ENCODE results near the gene ARHGAP42. TPM values are rescaled to one million over a fixed set of nuclear protein-coding genes. Genes with fewer than 3 reads are reported as not detected.

ARHGAP42 gene
- total RNA-seq, 1 donor from 2014 or later: 21.6 TPM

- H3K4me3 Mint-ChIP-seq: no peak overlapping the region
- DNase-seq (ENCODE audit: low read depth, low spot score): no peak
- H3K27me3 Mint-ChIP-seq (ENCODE audit: low read depth): no peaks in the 10 kb centered on the region
- H3K4me1 Mint-ChIP-seq: peaks cover 16% of the 10 kb centered on the region
- no peaks in the 10 kb centered on the region for H3K36me3 Mint-ChIP-seq (ENCODE audit: low read depth)
- no peaks in the 10 kb centered on the region for H3K9me3 Mint-ChIP-seq
- TF ChIP-seq CTCF (conservative IDR thresholded peaks at IDR 0.05): peak; percentile 83
- no peak overlapping the region for H3K27ac Mint-ChIP-seq (ENCODE audit: unreplicated experiment)
Observed at GRCh38 chr11:100930185-100930778, 243.2 kb downstream of the ARHGAP42 start.

- peak; percentile 66 for TF ChIP-seq CTCF (conservative IDR thresholded peaks at IDR 0.05)
- no peak overlapping the region for H3K4me3 Mint-ChIP-seq
- no peaks in the 10 kb centered on the region for H3K27me3 Mint-ChIP-seq (ENCODE audit: low read depth)
- no peak overlapping the region for H3K27ac Mint-ChIP-seq (ENCODE audit: unreplicated experiment)
- H3K9me3 Mint-ChIP-seq: no peaks in the 10 kb centered on the region
- no peaks in the 10 kb centered on the region for H3K36me3 Mint-ChIP-seq (ENCODE audit: low read depth)
- H3K4me1 Mint-ChIP-seq: peaks cover 12% of the 10 kb centered on the region
- DNase-seq (ENCODE audit: low read depth, low spot score): no peak
Observed at GRCh38 chr11:100932474-100933100, 245.5 kb downstream of the ARHGAP42 start.

GRCh38 chr11:100936781-100937180 is 249.7 kb downstream of the ARHGAP42 start:
- TF ChIP-seq CTCF (conservative IDR thresholded peaks at IDR 0.05): no peak
- H3K27ac Mint-ChIP-seq (ENCODE audit: unreplicated experiment): no peak overlapping the region
- no peaks in the 10 kb centered on the region for H3K27me3 Mint-ChIP-seq (ENCODE audit: low read depth)
- no peak for DNase-seq (ENCODE audit: low read depth, low spot score)
- H3K4me3 Mint-ChIP-seq: no peak overlapping the region
- H3K9me3 Mint-ChIP-seq: no peaks in the 10 kb centered on the region
- peaks cover 10% of the 10 kb centered on the region for H3K4me1 Mint-ChIP-seq
- H3K36me3 Mint-ChIP-seq (ENCODE audit: low read depth): peaks cover 8% of the 10 kb centered on the region

- no peak overlapping the region for H3K27ac Mint-ChIP-seq (ENCODE audit: unreplicated experiment)
- H3K4me3 Mint-ChIP-seq: no peak overlapping the region
- H3K27me3 Mint-ChIP-seq (ENCODE audit: low read depth): no peaks in the 10 kb centered on the region
- peaks cover 10% of the 10 kb centered on the region for H3K4me1 Mint-ChIP-seq
- no peak for DNase-seq (ENCODE audit: low read depth, low spot score)
- no peaks in the 10 kb centered on the region for H3K9me3 Mint-ChIP-seq
- no peak for TF ChIP-seq CTCF (conservative IDR thresholded peaks at IDR 0.05)
- peaks cover 8% of the 10 kb centered on the region for H3K36me3 Mint-ChIP-seq (ENCODE audit: low read depth)
Observed at GRCh38 chr11:100939571-100939970, 252.5 kb downstream of the ARHGAP42 start.

GRCh38 chr11:100940111-100940510 is 253.0 kb downstream of the ARHGAP42 start:
- H3K9me3 Mint-ChIP-seq: no peaks in the 10 kb centered on the region
- H3K4me1 Mint-ChIP-seq: peaks cover 10% of the 10 kb centered on the region
- H3K27ac Mint-ChIP-seq (ENCODE audit: unreplicated experiment): no peak overlapping the region
- H3K4me3 Mint-ChIP-seq: no peak overlapping the region
- H3K27me3 Mint-ChIP-seq (ENCODE audit: low read depth): no peaks in the 10 kb centered on the region
- TF ChIP-seq CTCF (conservative IDR thresholded peaks at IDR 0.05): no peak
- no peak for DNase-seq (ENCODE audit: low read depth, low spot score)
- peaks cover 8% of the 10 kb centered on the region for H3K36me3 Mint-ChIP-seq (ENCODE audit: low read depth)
